ENCODE measurements around the gene DGCR2. TPM values are rescaled to one million over a fixed set of nuclear protein-coding genes. Genes with fewer than 3 reads are reported as not detected.
A peak's percentile ranks its signal among the peaks of the same experiment; 100 is the strongest.

DGCR2 gene
- 36.2 and 39.9 TPM in 2 replicates for total RNA-seq (2013; cell fraction: nucleolus; rRNA removed)
- total RNA-seq (2014; rRNA removed) (19.5 and 20.7 TPM in 2 replicates), total RNA-seq (2014; rRNA removed; fragmentation: Illumina TruSeq; extraction: Trizol) (7.6 and 10.2 TPM in 2 replicates), total RNA-seq (2021) (25.9 and 27.4 TPM in 2 replicates), polyA plus RNA-seq (2011; rRNA removed) (7.2 and 14.5 TPM in 2 replicates), polyA plus RNA-seq (2014; fragmentation: Illumina TruSeq; extraction: Trizol) (12.0 and 14.5 TPM in 2 replicates), polyA plus RNA-seq (2014; fragmentation: Nextera tagmentation; extraction: Ambion mirVana) (under 1 TPM; 0.19 to 0.44 TPM), polyA plus RNA-seq (2014; rRNA removed) (17.5 and 18.7 TPM in 2 replicates), polyA plus RNA-seq (2016; fragmentation: Nextera tagmentation; extraction: Ambion mirVana) (10 to 100 TPM; 24.1 to 28.4 TPM), polyA minus RNA-seq (2011; rRNA and poly(A)+ RNA removed) (14.9 and 21.1 TPM in 2 replicates), Bru-seq, nascent RNA (percentile 72 among the genes with signal in this experiment), BruChase-seq, experiment 1, labeled RNA remaining after a 6-hour chase (percentile 75 among the genes with signal in this experiment), BruChase-seq, experiment 2, labeled RNA remaining after a 2-hour chase (percentile 70 among the genes with signal in this experiment)
- polyA plus RNA-seq (2011; ENCODE audit: low read depth) = 7.8 TPM
- 20.5 and 24.0 TPM in 2 replicates for polyA plus RNA-seq (2011; cell fraction: cytosol; rRNA removed)
- 20.9 and 26.4 TPM in 2 replicates for polyA plus RNA-seq (2011; cell fraction: nucleus; rRNA removed)
- 12.1 and 14.4 TPM in 2 replicates for polyA plus RNA-seq (2012)
- polyA minus RNA-seq (2011; cell fraction: cytosol; rRNA and poly(A)+ RNA removed) = 8.4 and 8.5 TPM in 2 replicates
- 9.8 and 16.3 TPM in 2 replicates for polyA minus RNA-seq (2011; cell fraction: nucleus; rRNA and poly(A)+ RNA removed)
- long read RNA-seq, experiment 1, full-length matches to known transcripts = 4 of 14 reads
- long read RNA-seq, experiment 1, partial matches to known transcripts = 6 of 14 reads
- long read RNA-seq, experiment 1, other reads (novel, unspliced or antisense) = 4 of 14 reads
- long read RNA-seq, experiment 2, partial matches to known transcripts = 1 of 3 reads
- long read RNA-seq, experiment 2, other reads (novel, unspliced or antisense) = 2 of 3 reads

DNA sequence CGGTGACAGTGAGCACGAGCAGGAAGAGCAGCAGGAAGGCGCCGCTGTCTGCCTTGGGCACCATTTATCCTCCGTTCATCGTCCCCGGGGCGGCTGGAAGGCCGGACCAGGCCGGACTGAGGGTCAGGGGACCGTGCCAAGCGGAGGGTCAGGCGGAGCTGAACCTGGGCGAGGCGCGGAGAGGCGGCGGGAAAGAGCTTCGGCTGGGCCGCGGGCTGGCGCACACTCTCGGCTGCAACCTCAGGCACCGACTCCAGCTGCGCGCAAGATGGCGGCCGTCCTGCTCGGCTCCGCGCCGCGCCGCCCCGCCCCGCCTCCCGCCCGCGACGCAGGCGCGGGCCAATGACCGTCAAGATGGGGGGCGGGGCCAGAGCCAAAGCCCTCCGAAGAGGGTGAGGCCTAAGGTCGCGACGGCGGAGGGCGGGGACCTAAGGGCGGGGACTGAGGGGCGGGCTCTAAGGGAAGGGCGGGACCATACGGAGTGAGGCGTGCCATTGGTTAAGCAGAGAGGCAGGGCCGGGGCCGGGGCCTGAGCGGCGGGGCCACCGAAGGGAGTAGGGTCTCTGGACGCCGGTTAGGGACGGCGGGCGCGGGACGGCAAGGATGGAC lies at the start of gene DGCR2:
Gene DGCR2 (minus strand): TSS at position 270 of the 609 bp plus-strand sequence. CDS start 206 bp downstream, at position 64.
- FAIRE-seq (peak; percentile 90), DNase-seq (ENCODE audit: low read depth, low spot score) (peak; percentile 66)
- 1% methylated on average over 44 of the region's 67 CpGs for WGBS (ENCODE audit: insufficient coverage, insufficient replicate concordance, low lambda C conversion rate, missing lambda C conversion rate)
- TF ChIP-seq, protein P1, sequence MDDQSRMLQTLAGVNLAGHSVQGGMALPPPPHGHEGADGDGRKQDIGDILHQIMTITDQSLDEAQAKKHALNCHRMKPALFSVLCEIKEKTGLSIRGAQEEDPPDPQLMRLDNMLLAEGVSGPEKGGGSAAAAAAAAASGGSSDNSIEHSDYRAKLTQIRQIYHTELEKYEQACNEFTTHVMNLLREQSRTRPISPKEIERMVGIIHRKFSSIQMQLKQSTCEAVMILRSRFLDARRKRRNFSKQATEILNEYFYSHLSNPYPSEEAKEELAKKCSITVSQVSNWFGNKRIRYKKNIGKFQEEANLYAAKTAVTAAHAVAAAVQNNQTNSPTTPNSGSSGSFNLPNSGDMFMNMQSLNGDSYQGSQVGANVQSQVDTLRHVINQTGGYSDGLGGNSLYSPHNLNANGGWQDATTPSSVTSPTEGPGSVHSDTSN (IDR thresholded peaks at IDR 0.05; ENCODE audit: insufficient replicate concordance, low read depth, low read length) = no peak
- TF ChIP-seq JUNB (IDR thresholded peaks at IDR 0.05) (no peak), BHLHE40 (IDR thresholded peaks at IDR 0.05; ENCODE audit: borderline replicate concordance in 1 of 2, low read depth in 2 of 2, low read length in 1 of 2) (peak in 1 of 2 experiments; percentile 23; a peak in 1 of 4 replicates), YY1 (IDR thresholded peaks at IDR 0.05; ENCODE audit: low read depth, low read length) (peak; percentile 95), TAF1 (IDR thresholded peaks at IDR 0.05; ENCODE audit: borderline replicate concordance, low read depth, low read length) (peak; percentile 71; the same call in 1 of the 2 replicates), PKNOX1 (IDR thresholded peaks at IDR 0.05) (peak; percentile 63), NKRF (conservative IDR thresholded peaks at IDR 0.05) (peak; percentile 27; the same call in 1 of the 2 replicates), CREB1 (IDR thresholded peaks at IDR 0.05; ENCODE audit: low read depth) (peak; percentile 33; the same call in 1 of the 2 replicates), POLR2A (IDR thresholded peaks at IDR 0.05; ENCODE audit: low read depth, low read length) (peak; percentile 91), POLR2AphosphoS5 (IDR thresholded peaks at IDR 0.05; ENCODE audit: low read length) (peak; percentile 82)
- TF ChIP-seq, protein P2, sequence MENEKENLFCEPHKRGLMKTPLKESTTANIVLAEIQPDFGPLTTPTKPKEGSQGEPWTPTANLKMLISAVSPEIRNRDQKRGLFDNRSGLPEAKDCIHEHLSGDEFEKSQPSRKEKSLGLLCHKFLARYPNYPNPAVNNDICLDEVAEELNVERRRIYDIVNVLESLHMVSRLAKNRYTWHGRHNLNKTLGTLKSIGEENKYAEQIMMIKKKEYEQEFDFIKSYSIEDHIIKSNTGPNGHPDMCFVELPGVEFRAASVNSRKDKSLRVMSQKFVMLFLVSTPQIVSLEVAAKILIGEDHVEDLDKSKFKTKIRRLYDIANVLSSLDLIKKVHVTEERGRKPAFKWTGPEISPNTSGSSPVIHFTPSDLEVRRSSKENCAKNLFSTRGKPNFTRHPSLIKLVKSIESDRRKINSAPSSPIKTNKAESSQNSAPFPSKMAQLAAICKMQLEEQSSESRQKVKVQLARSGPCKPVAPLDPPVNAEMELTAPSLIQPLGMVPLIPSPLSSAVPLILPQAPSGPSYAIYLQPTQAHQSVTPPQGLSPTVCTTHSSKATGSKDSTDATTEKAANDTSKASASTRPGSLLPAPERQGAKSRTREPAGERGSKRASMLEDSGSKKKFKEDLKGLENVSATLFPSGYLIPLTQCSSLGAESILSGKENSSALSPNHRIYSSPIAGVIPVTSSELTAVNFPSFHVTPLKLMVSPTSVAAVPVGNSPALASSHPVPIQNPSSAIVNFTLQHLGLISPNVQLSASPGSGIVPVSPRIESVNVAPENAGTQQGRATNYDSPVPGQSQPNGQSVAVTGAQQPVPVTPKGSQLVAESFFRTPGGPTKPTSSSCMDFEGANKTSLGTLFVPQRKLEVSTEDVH (IDR thresholded peaks at IDR 0.05; ENCODE audit: low read depth, partially characterized antibody) = no peak

More for the DNA sequence above, at the start of gene DGCR2:
- Histone ChIP-seq H3K36me3 (ENCODE audit: control insufficient read depth in 2 of 2, insufficient read depth in 2 of 2, low read length in 1 of 2) (peaks cover 0 to 3% of the 10 kb centered on the region in 2 experiments; a peak in 1 of 4 replicates), H3K27me3 (replicated peaks in 1 of 2; ENCODE audit: control insufficient read depth in 2 of 2, insufficient read depth in 2 of 2, low read length in 1 of 2) (no peaks in the 10 kb centered on the region; a peak in 1 of 4 replicates), H3K4me1 (ENCODE audit: control insufficient read depth, insufficient read depth, low read length) (peaks cover 24% of the 10 kb centered on the region), H3K79me2 (ENCODE audit: control insufficient read depth, insufficient read depth, low read length) (peaks cover 46% of the 10 kb centered on the region), H3K4me2 (ENCODE audit: control insufficient read depth, insufficient read depth) (peak within 1 kb of the TSS; percentile 99), H4K20me1 (ENCODE audit: control insufficient read depth, insufficient read depth) (no peaks in the 10 kb centered on the region; the same call in none of the 2 replicates), H3K9ac (ENCODE audit: control insufficient read depth, insufficient read depth, low read length) (peak within 1 kb of the TSS; percentile 71), H3K27ac (ENCODE audit: control insufficient read depth, insufficient read depth) (peak within 1 kb of the TSS; percentile 67), H3K9me3 (replicated peaks; ENCODE audit: control insufficient read depth, insufficient read depth, low read length) (no peaks in the 10 kb centered on the region), H3K4me3 (peak within 1 kb of the TSS; percentile 95), H2AFZ (ENCODE audit: control insufficient read depth, low read depth, low read length) (peak within 1 kb of the TSS; percentile 82)
- SMC1A ChIA-PET (ENCODE audit: uncharacterized antibody, unreplicated experiment) = interaction anchor here (2.0 kb wide), 1 partner anchor 12 kb away, joined by 6 read pairs; no protein-coding TSS in a partner anchor
- intact Hi-C loops (cut with micrococcal nuclease; ENCODE audit: unreplicated experiment) (loop anchor here (1.0 kb wide), 1 partner anchor 22 kb away; the partner anchor contains the start of gene ESS2), in situ Hi-C loops (cut with MboI) (no loop called here)
- ATAC-seq = peak; percentile 97
- CTCF ChIA-PET = interaction anchor here (1.2 to 2.1 kb wide), 2 partner anchors 11 to 22 kb away, joined by 4 to 7 read pairs; partner anchors contain the start of gene ESS2
- RAD21 ChIA-PET (ENCODE audit: unreplicated experiment) = interaction anchor here (1.0 to 1.1 kb wide), 2 partner anchors 11 to 37 kb away, joined by 3 read pairs; no protein-coding TSS in a partner anchor
- BruUV-seq (replicated peaks) = no TSS peak
- POLR2A ChIA-PET = interaction anchor here (1.4 to 2.5 kb wide), 2 partner anchors 9 to 22 kb away, joined by 6 to 7 read pairs; partner anchors contain the start of gene ESS2
